ENCODE results near the gene KCNE2.
"Not testable (repeated sequence)": the region's sequence is repeated elsewhere in the genome, so short reads cannot be mapped to it uniquely, and the experiment has no call there.

Gene KCNE2

DNA sequence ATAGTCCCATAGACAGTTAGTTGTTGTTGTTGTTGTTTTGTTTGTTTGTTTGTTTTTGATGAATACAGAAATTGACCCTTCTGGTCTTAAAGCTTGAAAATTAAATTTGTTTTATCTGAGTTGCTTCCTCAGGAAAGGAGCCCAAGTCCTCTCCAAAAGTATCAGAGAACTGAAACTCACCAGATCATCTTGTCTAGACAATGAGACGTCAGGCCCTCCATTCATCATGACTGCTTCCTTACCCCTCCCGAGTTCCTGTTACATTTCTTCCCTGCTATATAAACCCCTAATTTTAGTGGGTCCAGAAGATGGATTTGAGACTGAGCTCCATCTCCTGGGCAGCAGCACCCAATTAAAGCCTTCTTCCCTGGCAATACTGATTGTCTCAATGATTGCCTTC is 42.9 kb downstream of the KCNE2 start:
- not testable (repeated sequence) for H2BK12ac ChIP-seq (ENCODE audit: low read length); H4K12ac ChIP-seq (ENCODE audit: low read depth, low read length); H2BK120ac ChIP-seq (ENCODE audit: insufficient read depth, low read length, poor library complexity); H3K9me3 ChIP-seq (ENCODE audit: insufficient read depth, low read depth, low read length); H3K27ac ChIP-seq (ENCODE audit: low read depth, low read length); H3K18ac ChIP-seq (ENCODE audit: low read length); H2AK5ac ChIP-seq (ENCODE audit: low read length); H3K79me2 ChIP-seq (ENCODE audit: control insufficient read depth, insufficient read depth, low read length, poor library complexity); H2BK5ac ChIP-seq (ENCODE audit: low read depth, low read length, poor library complexity); H4K91ac ChIP-seq (ENCODE audit: low read depth, low read length); H3K4me2 ChIP-seq (ENCODE audit: low read length); H3K4me3 ChIP-seq (ENCODE audit: low read depth, low read length); H3K4ac ChIP-seq (ENCODE audit: low read depth, low read length); H3K9ac ChIP-seq (ENCODE audit: low read length); H3K14ac ChIP-seq (ENCODE audit: low read length); H3K4me1 ChIP-seq (ENCODE audit: control insufficient read depth in 1 of 2, insufficient read depth in 2 of 2, low read length in 2 of 2); H3K36me3 ChIP-seq (ENCODE audit: control insufficient read depth in 1 of 2, insufficient read depth in 2 of 2, low read length in 2 of 2); H3K79me1 ChIP-seq (ENCODE audit: low read length); DNase-seq; H4K8ac ChIP-seq (ENCODE audit: low read depth, low read length); H2AFZ ChIP-seq (ENCODE audit: insufficient read depth, low read length, poor library complexity); H3K27me3 ChIP-seq (ENCODE audit: insufficient read depth, low read length); H3K23ac ChIP-seq (ENCODE audit: low read length)
- WGBS (ENCODE audit: extremely low coverage, insufficient coverage, insufficient read length) = no CpG with 5 or more reads among the region's 2 CpGs

DNA sequence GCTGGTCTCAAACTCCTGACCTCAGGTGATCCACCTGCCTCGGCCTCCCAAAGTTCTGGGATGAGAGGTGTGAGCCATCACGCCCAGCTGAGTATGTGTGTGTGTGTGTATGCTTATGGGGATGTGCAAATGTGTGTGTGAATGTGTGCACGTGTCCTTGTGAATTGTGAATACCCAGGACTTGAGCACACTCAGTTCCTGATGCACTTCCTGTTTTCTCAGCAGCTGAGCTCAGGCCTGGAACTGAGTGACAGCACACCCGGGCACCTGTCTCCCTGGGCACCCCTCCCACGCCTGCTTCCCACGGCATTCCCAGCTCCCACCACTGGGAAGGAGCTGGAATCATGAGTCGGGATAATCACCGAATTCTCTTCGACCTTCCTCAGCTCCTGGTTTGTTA is 43.5 kb downstream of the KCNE2 start:
- H2BK120ac ChIP-seq (ENCODE audit: insufficient read depth, low read length, poor library complexity); H3K79me1 ChIP-seq (ENCODE audit: low read length); DNase-seq; H3K14ac ChIP-seq (ENCODE audit: low read length); H3K18ac ChIP-seq (ENCODE audit: low read length); H3K27me3 ChIP-seq (ENCODE audit: insufficient read depth, low read length); H2BK5ac ChIP-seq (ENCODE audit: low read depth, low read length, poor library complexity); H2AFZ ChIP-seq (ENCODE audit: insufficient read depth, low read length, poor library complexity); H4K91ac ChIP-seq (ENCODE audit: low read depth, low read length); H3K9me3 ChIP-seq (ENCODE audit: insufficient read depth, low read depth, low read length); H3K27ac ChIP-seq (ENCODE audit: low read depth, low read length); H3K4me2 ChIP-seq (ENCODE audit: low read length); H4K8ac ChIP-seq (ENCODE audit: low read depth, low read length); H4K12ac ChIP-seq (ENCODE audit: low read depth, low read length); H3K4me1 ChIP-seq (ENCODE audit: control insufficient read depth in 1 of 2, insufficient read depth in 2 of 2, low read length in 2 of 2); H2BK12ac ChIP-seq (ENCODE audit: low read length); H3K9ac ChIP-seq (ENCODE audit: low read length); H2AK5ac ChIP-seq (ENCODE audit: low read length); H3K4me3 ChIP-seq (ENCODE audit: low read depth, low read length); H3K79me2 ChIP-seq (ENCODE audit: control insufficient read depth, insufficient read depth, low read length, poor library complexity); H3K4ac ChIP-seq (ENCODE audit: low read depth, low read length); H3K36me3 ChIP-seq (ENCODE audit: control insufficient read depth in 1 of 2, insufficient read depth in 2 of 2, low read length in 2 of 2); H3K23ac ChIP-seq (ENCODE audit: low read length): not testable (repeated sequence)
- WGBS (ENCODE audit: extremely low coverage, insufficient coverage, insufficient read length) = no CpG with 5 or more reads among the region's 9 CpGs

GRCh38 chr21:34417448-34418077 is 53.8 kb downstream of the KCNE2 start:
- H2BK120ac ChIP-seq (ENCODE audit: insufficient read depth, low read length, poor library complexity); H4K12ac ChIP-seq (ENCODE audit: low read depth, low read length); H3K9me3 ChIP-seq (ENCODE audit: insufficient read depth, low read depth, low read length); H4K8ac ChIP-seq (ENCODE audit: low read depth, low read length); H3K27ac ChIP-seq (ENCODE audit: low read depth, low read length); H3K18ac ChIP-seq (ENCODE audit: low read length); H3K4me1 ChIP-seq (ENCODE audit: control insufficient read depth in 1 of 2, insufficient read depth in 2 of 2, low read length in 2 of 2); H2AK5ac ChIP-seq (ENCODE audit: low read length); H2BK5ac ChIP-seq (ENCODE audit: low read depth, low read length, poor library complexity); H3K23ac ChIP-seq (ENCODE audit: low read length); DNase-seq; H3K14ac ChIP-seq (ENCODE audit: low read length); H3K79me2 ChIP-seq (ENCODE audit: control insufficient read depth, insufficient read depth, low read length, poor library complexity); H3K79me1 ChIP-seq (ENCODE audit: low read length); H2BK12ac ChIP-seq (ENCODE audit: low read length); H2AFZ ChIP-seq (ENCODE audit: insufficient read depth, low read length, poor library complexity); H3K9ac ChIP-seq (ENCODE audit: low read length); H3K27me3 ChIP-seq (ENCODE audit: insufficient read depth, low read length); H3K4me3 ChIP-seq (ENCODE audit: low read depth, low read length); H3K4me2 ChIP-seq (ENCODE audit: low read length); H3K36me3 ChIP-seq (ENCODE audit: control insufficient read depth in 1 of 2, insufficient read depth in 2 of 2, low read length in 2 of 2); H3K4ac ChIP-seq (ENCODE audit: low read depth, low read length); H4K91ac ChIP-seq (ENCODE audit: low read depth, low read length): not testable (repeated sequence)
- no CpG with 5 or more reads among the region's 5 CpGs for WGBS (ENCODE audit: extremely low coverage, insufficient coverage, insufficient read length)
